Endothelial cell of umbilical vein (primary cell): Measurements from ENCODE around the gene CCDC177. TPM values are rescaled to one million over a fixed set of nuclear protein-coding genes. Genes with fewer than 3 reads are reported as not detected.

Source experiments
- BruUV-seq: library from RNA; stranded (reverse); fragments of 400-500 nt; replicated peaks from 2 replicates; lab custom pipeline; 2021; lab: Mats Ljungman, UMichigan
- CTCF ChIA-PET: fragments of 300-600, 350-600 bp; sonication (Branson Sonifier 250); formaldehyde crosslinking; loops from one replicate; lab custom pipeline; 2021; ENCODE audit warnings: antibody characterized with exemption, inconsistent platforms; lab: Charles Lee
- POLR2A ChIA-PET: fragments of 300-600, 350-600 bp; sonication (Branson Sonifier 250); formaldehyde crosslinking; loops from one replicate; lab custom pipeline; 2021; ENCODE audit warnings: antibody characterized with exemption, inconsistent platforms; lab: Charles Lee
- DNase-seq: peaks from one replicate; pipeline ENCODE4 v3.0.0-alpha.2; 2011; ENCODE audit warnings: low read depth, low spot score
- FAIRE-seq: peaks from 2 replicates; lab custom pipeline; 2011; peaks lifted over from hg19 to GRCh38; lab: Jason Lieb, UNC
- H2AFZ ChIP-seq: 2 replicates; pipeline ENCODE4 v1.6.0; 2012; ENCODE audit warnings: low read depth, low read length, control low read depth, inconsistent platforms
- H3K27ac ChIP-seq: 2 replicates; pipeline ENCODE4 v1.5.1; 2011; ENCODE audit warnings: low read depth, mild to moderate bottlenecking, control low read depth, low read length, moderate library complexity; ENCODE audit not compliant: insufficient read depth
- H3K27me3 ChIP-seq, 2 experiments: 2 replicates each; pipeline versions ENCODE4 v1.6.0 to v1.6.1; 2011; ENCODE audit warnings: low read length in 2 of 2, mixed read lengths in 1 of 2; ENCODE audit not compliant: control insufficient read depth in 2 of 2, insufficient read depth in 2 of 2
- H3K36me3 ChIP-seq, 2 experiments: 2 replicates in 1 of 2; 3 replicates in 1 of 2; pipeline ENCODE4 v1.5.1; 2011; ENCODE audit warnings: low read length in 2 of 2, mild to moderate bottlenecking in 1 of 2, moderate library complexity in 1 of 2; ENCODE audit not compliant: control insufficient read depth in 2 of 2, insufficient read depth in 2 of 2; ENCODE audit errors: extremely low read depth in 1 of 2
- H3K4me1 ChIP-seq: 3 replicates; pipeline ENCODE4 v1.5.1; 2011; ENCODE audit warnings: mild to moderate bottlenecking, low read length; ENCODE audit not compliant: control insufficient read depth, insufficient read depth; ENCODE audit errors: extremely low read depth
- H3K4me2 ChIP-seq: 2 replicates; pipeline ENCODE4 v1.6.1; 2011; ENCODE audit warnings: low read length, control low read depth, mixed read lengths; ENCODE audit not compliant: insufficient read depth
- H3K4me3 ChIP-seq, 3 experiments: fragments of 200-600 bp in 1 of 3; sonication (generic), shearing (Covaris generic) in 1 of 3; replicated peaks in 1 of 3; 2 replicates each; pipeline ENCODE4 v1.5.1; 2011 to 2016; ENCODE audit warnings: control low read depth in 3 of 3, low read length in 3 of 3, mild to moderate bottlenecking in 2 of 3, inconsistent platforms in 1 of 3, low read depth in 1 of 3, moderate library complexity in 1 of 3; ENCODE audit not compliant: insufficient read depth in 1 of 3
- H3K79me2 ChIP-seq: 2 replicates; pipeline ENCODE4 v1.6.0; 2012; ENCODE audit warnings: low read length, inconsistent platforms; ENCODE audit not compliant: control insufficient read depth, insufficient read depth
- H3K9ac ChIP-seq: replicated peaks from 2 replicates; pipeline ENCODE3; 2011; ENCODE audit warnings: low read length, control low read depth; ENCODE audit not compliant: insufficient read depth; ENCODE audit errors: extremely low read depth
- H3K9me1 ChIP-seq: replicated peaks from 3 replicates; pipeline ENCODE4 v1.6.0; 2011; ENCODE audit warnings: mild to moderate bottlenecking, low read length; ENCODE audit not compliant: control insufficient read depth, insufficient read depth; ENCODE audit errors: extremely low read depth
- H3K9me3 ChIP-seq: replicated peaks from 2 replicates; pipeline ENCODE4 v1.5.1; 2012; ENCODE audit warnings: low read length, inconsistent platforms; ENCODE audit not compliant: control insufficient read depth, insufficient read depth
- H4K20me1 ChIP-seq: replicated peaks from 2 replicates; pipeline ENCODE3; 2011; ENCODE audit warnings: mild to moderate bottlenecking, low read length; ENCODE audit not compliant: control insufficient read depth, insufficient read depth; ENCODE audit errors: extremely low read depth
- FOS ChIP-seq: IDR thresholded peaks from 2 replicates; pipeline ENCODE4 v1.6.1; 2011; ENCODE audit warnings: mild to moderate bottlenecking, low read length, moderate library complexity, borderline replicate concordance; ENCODE audit not compliant: insufficient read depth
- JUN ChIP-seq: IDR thresholded peaks from 2 replicates; pipeline ENCODE4 v1.6.1; 2011; ENCODE audit warnings: borderline replicate concordance, low read depth; ENCODE audit not compliant: insufficient read length, insufficient read depth
- POLR2A ChIP-seq: IDR thresholded peaks from 2 replicates; pipeline ENCODE4 v1.6.1; 2012; ENCODE audit warnings: low read depth, mild to moderate bottlenecking, control low read depth, low read length
- dilution Hi-C: fragments of 300-500 bp; cut with MboI; formaldehyde crosslinking; loops from one replicate; pipeline ENCODE4 v1.15.0; 2019; ENCODE audit warnings: low sequenced_read_pairs; ENCODE audit not compliant: extremely low pct_ligation_motif_present
- intact Hi-C: fragments of 100-400 bp; cut with micrococcal nuclease; formaldehyde crosslinking; loops from one replicate; pipeline ENCODE4 v1.10.0; 2022
- polyA plus RNA-seq, 4 experiments: library from polyadenylated mRNA; depleted of rRNA in 3 of 4; stranded (reverse) in 3 of 4; unstranded in 1 of 4; fragments of >200 nt; gene quantifications; 2 replicates each; pipeline versions ENCODE4 v1.2.1 to v1.2.3, GENCODE V29; 2011 to 2012; ENCODE audit warnings: missing spikeins in 1 of 4
- total RNA-seq: library from RNA; stranded (reverse); gene quantifications from 2 replicates; pipeline ENCODE4 v1.2.3, GENCODE V29; 2021
- TF ChIP-seq, protein P1 (sequence below), 2 donors: IDR thresholded peaks; 1 replicate in 1 of 2; 2 replicates in 1 of 2; pipeline ENCODE4 v1.5.1; 2011; ENCODE audit warnings: low read length in 2 of 2, mild to moderate bottlenecking in 2 of 2, moderate library complexity in 2 of 2, control low read depth in 1 of 2, inconsistent platforms in 1 of 2, low read depth in 1 of 2; ENCODE audit not compliant: insufficient read depth in 1 of 2; ENCODE audit errors: extremely low read depth in 1 of 2
- TF ChIP-seq, protein P2 (sequence below): IDR thresholded peaks from 2 replicates; pipeline ENCODE4 v1.6.1; 2011; ENCODE audit not compliant: insufficient read depth, insufficient read length

Gene CCDC177
- total and polyA plus RNA-seq, 2 donors (not counting 3 experiments of a cell fraction or from before 2014, with no cell fraction given): not detected

- Histone ChIP-seq H2AFZ (no peak overlapping the region), H4K20me1 (no peaks in the 10 kb centered on the region), H3K79me2 (no peaks in the 10 kb centered on the region), H3K36me3 (no peaks in the 10 kb centered on the region), H3K4me3 (no peak overlapping the region), H3K4me2 (no peak overlapping the region), H3K9ac (no peak overlapping the region), H3K9me1 (no peaks in the 10 kb centered on the region), H3K4me1 (no peaks in the 10 kb centered on the region), H3K9me3 (no peaks in the 10 kb centered on the region), H3K27me3 (peaks cover 0 to 4% of the 10 kb centered on the region in 2 experiments), H3K27ac (no peak overlapping the region)
- DNase-seq (no peak), FAIRE-seq (no peak)
- no peak for TF ChIP-seq FOS
- BruUV-seq: no TSS peak
- dilution Hi-C loops: no loop called here
- intact Hi-C loops: no loop called here
- CTCF ChIA-PET: interaction anchor here (1.1 to 17.0 kb wide), 3 partner anchors 10 to 131 kb away, joined by 3 to 135 read pairs (median 6); no protein-coding TSS in a partner anchor
- POLR2A ChIA-PET: no interaction called here
Measured at GRCh38 chr14:69595336-69595735, 20.7 kb upstream of the CCDC177 start.

DNA sequence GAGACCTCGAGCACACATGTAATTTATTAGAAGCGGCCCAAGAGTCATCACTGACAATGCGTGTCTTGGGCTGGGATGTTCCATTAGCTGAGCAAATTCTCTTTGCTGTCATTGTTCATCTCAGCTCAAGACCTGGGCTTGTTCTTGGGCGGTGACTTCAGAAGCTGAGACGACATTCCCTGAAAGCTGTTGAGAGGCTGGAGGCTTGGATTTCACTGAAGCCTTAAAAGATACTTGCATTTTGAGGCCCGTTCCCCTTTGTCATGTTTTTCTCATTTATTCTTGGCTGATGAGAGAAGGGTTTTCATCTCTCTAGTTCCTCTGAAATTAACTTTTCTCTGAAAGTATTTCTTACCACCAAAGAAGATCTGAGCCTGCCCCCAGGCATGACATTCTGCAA lies 20.2 kb upstream of the CCDC177 start:
- Histone ChIP-seq H3K27ac (no peak overlapping the region), H3K9me1 (no peaks in the 10 kb centered on the region), H3K4me3 (no peak overlapping the region), H3K36me3 (no peaks in the 10 kb centered on the region), H3K9me3 (no peaks in the 10 kb centered on the region), H2AFZ (no peak overlapping the region), H3K4me1 (no peaks in the 10 kb centered on the region), H3K4me2 (no peak overlapping the region), H3K27me3 (peaks cover 0 to 4% of the 10 kb centered on the region in 2 experiments), H3K9ac (no peak overlapping the region), H3K79me2 (no peaks in the 10 kb centered on the region), H4K20me1 (no peaks in the 10 kb centered on the region)
- DNase-seq: no peak
- intact Hi-C loops: no loop called here
- POLR2A ChIA-PET: no interaction called here
- no TSS peak for BruUV-seq
- TF ChIP-seq, protein P1, sequence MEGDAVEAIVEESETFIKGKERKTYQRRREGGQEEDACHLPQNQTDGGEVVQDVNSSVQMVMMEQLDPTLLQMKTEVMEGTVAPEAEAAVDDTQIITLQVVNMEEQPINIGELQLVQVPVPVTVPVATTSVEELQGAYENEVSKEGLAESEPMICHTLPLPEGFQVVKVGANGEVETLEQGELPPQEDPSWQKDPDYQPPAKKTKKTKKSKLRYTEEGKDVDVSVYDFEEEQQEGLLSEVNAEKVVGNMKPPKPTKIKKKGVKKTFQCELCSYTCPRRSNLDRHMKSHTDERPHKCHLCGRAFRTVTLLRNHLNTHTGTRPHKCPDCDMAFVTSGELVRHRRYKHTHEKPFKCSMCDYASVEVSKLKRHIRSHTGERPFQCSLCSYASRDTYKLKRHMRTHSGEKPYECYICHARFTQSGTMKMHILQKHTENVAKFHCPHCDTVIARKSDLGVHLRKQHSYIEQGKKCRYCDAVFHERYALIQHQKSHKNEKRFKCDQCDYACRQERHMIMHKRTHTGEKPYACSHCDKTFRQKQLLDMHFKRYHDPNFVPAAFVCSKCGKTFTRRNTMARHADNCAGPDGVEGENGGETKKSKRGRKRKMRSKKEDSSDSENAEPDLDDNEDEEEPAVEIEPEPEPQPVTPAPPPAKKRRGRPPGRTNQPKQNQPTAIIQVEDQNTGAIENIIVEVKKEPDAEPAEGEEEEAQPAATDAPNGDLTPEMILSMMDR (IDR thresholded peaks at IDR 0.05; ENCODE audit: extremely low read depth in 1 of 2, insufficient read depth in 1 of 2, low read depth in 1 of 2, low read length in 2 of 2): no peak
- TF ChIP-seq, protein P2, sequence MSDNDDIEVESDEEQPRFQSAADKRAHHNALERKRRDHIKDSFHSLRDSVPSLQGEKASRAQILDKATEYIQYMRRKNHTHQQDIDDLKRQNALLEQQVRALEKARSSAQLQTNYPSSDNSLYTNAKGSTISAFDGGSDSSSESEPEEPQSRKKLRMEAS: no peak
- TF ChIP-seq POLR2A (no peak), JUN (no peak), FOS (no peak)
- no peak for FAIRE-seq
- dilution Hi-C loops: no loop called here
- CTCF ChIA-PET: interaction anchor here (1.1 to 17.0 kb wide), 4 partner anchors 10 to 132 kb away, joined by 3 to 135 read pairs (median 5); no protein-coding TSS in a partner anchor
